T-cell (primary cell): Measurements from ENCODE around the gene MCTP1. TPM values are rescaled to one million over a fixed set of nuclear protein-coding genes. Genes with fewer than 3 reads are reported as not detected.

Experiments
- ATAC-seq, 4 experiments: fragments of 200-7000 bp in 3 of 4; fragments of 150-1000 bp in 1 of 4; cut with Tn5 transposase; replicated peaks in 1 of 4; 1 replicate in 3 of 4; 2 replicates in 1 of 4; pipeline ENCODE4 v1.10.0; 2021; ENCODE audit warnings: moderate library complexity in 3 of 4, mild to moderate bottlenecking in 2 of 4, moderate number of reproducible peaks in 1 of 4
- CTCF ChIA-PET, 2 donors: fragments of 300-600 bp; sonication (Branson Sonifier 250); formaldehyde crosslinking; loops; one replicate each; lab custom pipeline; 2022; ENCODE audit warnings: antibody characterized with exemption in 2 of 2; lab: Charles Lee
- POLR2A ChIA-PET, 2 donors: fragments of 300-600 bp; sonication (Branson Sonifier 250); formaldehyde crosslinking; loops; one replicate each; lab custom pipeline; 2022; ENCODE audit warnings: antibody characterized with exemption in 2 of 2; lab: Charles Lee
- DNase-seq, 35 experiments: peaks; one replicate each; pipeline versions ENCODE4 v3.0.0 to v3.0.0-alpha.2; 2013 to 2023
- H3K27ac ChIP-seq: one replicate; pipeline ENCODE4 v1.5.1; 2013; ENCODE audit warnings: low read length
- H3K27me3 ChIP-seq, 2 experiments: replicated peaks in 1 of 2; 1 replicate in 1 of 2; 2 replicates in 1 of 2; pipeline versions ENCODE4 v1.6.1 to v1.7.0; 2013; ENCODE audit warnings: low read length in 1 of 2, mixed read lengths in 1 of 2; ENCODE audit not compliant: control insufficient read depth in 2 of 2, insufficient read depth in 2 of 2; ENCODE audit errors: extremely low read depth in 1 of 2
- H3K36me3 ChIP-seq, 2 donors: 1 replicate in 1 of 2; 2 replicates in 1 of 2; pipeline versions ENCODE4 v1.6.1 to v1.7.0; 2013; ENCODE audit warnings: low read length in 1 of 2; ENCODE audit not compliant: control insufficient read depth in 2 of 2, insufficient read depth in 1 of 2; ENCODE audit errors: extremely low read depth in 1 of 2
- H3K4me1 ChIP-seq, 2 experiments: 1 replicate in 1 of 2; 2 replicates in 1 of 2; pipeline versions ENCODE4 v1.6.1 to v1.7.0; 2013; ENCODE audit warnings: low read length in 2 of 2, mixed read lengths in 1 of 2; ENCODE audit not compliant: insufficient read depth in 2 of 2, control insufficient read depth in 1 of 2; ENCODE audit errors: extremely low read depth in 1 of 2
- H3K4me3 ChIP-seq, 2 donors: 1 replicate in 1 of 2; 2 replicates in 1 of 2; pipeline versions ENCODE4 v1.5.1 to v1.7.0; 2013; ENCODE audit warnings: mild to moderate bottlenecking in 2 of 2, low read length in 1 of 2, moderate library complexity in 1 of 2; ENCODE audit not compliant: control insufficient read depth in 1 of 2; ENCODE audit errors: extremely low read depth in 1 of 2
- H3K9me3 ChIP-seq: 2 replicates; pipeline ENCODE4 v1.7.0; 2013
- H3K27ac Mint-ChIP-seq, 2 donors: one replicate each; pipeline ENCODE4 v1.8.0; 2020 to 2021; ENCODE audit warnings: mild to moderate bottlenecking in 2 of 2, mixed read lengths in 2 of 2
- H3K27me3 Mint-ChIP-seq, 2 donors: one replicate each; pipeline ENCODE4 v1.8.0; 2021 to 2022; ENCODE audit warnings: mixed read lengths in 2 of 2
- H3K36me3 Mint-ChIP-seq: one replicate; pipeline ENCODE4 v1.8.0; 2021; ENCODE audit warnings: mixed read lengths
- H3K4me1 Mint-ChIP-seq, 3 donors: one replicate each; pipeline ENCODE4 v1.8.0; 2020 to 2022; ENCODE audit warnings: mixed read lengths in 3 of 3, mild to moderate bottlenecking in 1 of 3
- H3K4me3 Mint-ChIP-seq, 3 donors: one replicate each; pipeline ENCODE4 v1.8.0; 2020 to 2022; ENCODE audit warnings: mild to moderate bottlenecking in 3 of 3, mixed read lengths in 3 of 3, moderate library complexity in 3 of 3
- H3K9me3 Mint-ChIP-seq, 3 donors: one replicate each; pipeline ENCODE4 v1.8.0; 2020 to 2022; ENCODE audit warnings: mixed read lengths in 3 of 3
- WGBS: methylation state at CpG from one replicate; pipeline ENCODE4 v1.1.5; 2013; ENCODE audit warnings: missing lambda C conversion rate; ENCODE audit not compliant: insufficient coverage; 5-methylcytosine and 5-hydroxymethylcytosine counted together
- total RNA-seq, 35 experiments: library from RNA in 6 of 35; stranded (reverse) in 6 of 35; fragments of 120-200 nt in 1 of 35; gene quantifications; one replicate each; pipeline versions ENCODE4 v1.2.1 to v1.2.4 and lab custom pipeline; 2013 to 2026

MCTP1 gene
- total RNA-seq, 5 donors from 2014 or later (not counting 1 experiment from before 2014, with no cell fraction given): 0.21 to 2.9 (median 1.7) TPM; not detected in 1

GRCh38 chr5:94751460-94751859, 533.4 kb downstream of the MCTP1 start:
- Mint-ChIP-seq H3K36me3 (no peaks in the 10 kb centered on the region), H3K4me3 (no peak overlapping the region), H3K4me1 (no peaks in the 10 kb centered on the region), H3K27ac (no peak overlapping the region), H3K27me3 (peaks cover 0 to 2% of the 10 kb centered on the region in 2 donors), H3K9me3 (no peaks in the 10 kb centered on the region)
- Histone ChIP-seq H3K27ac (no peak overlapping the region), H3K36me3 (no peaks in the 10 kb centered on the region), H3K9me3 (no peaks in the 10 kb centered on the region), H3K4me1 (no peaks in the 10 kb centered on the region), H3K27me3 (no peaks in the 10 kb centered on the region), H3K4me3 (no peak overlapping the region)
- no peak for DNase-seq
- POLR2A ChIA-PET: interaction anchor here in 1 of 2 donors (0.6 kb wide), 1 partner anchor 8 kb away, joined by 3 read pairs; no protein-coding TSS in a partner anchor
- WGBS: 93% methylated on average over 5 of the region's 9 CpGs
- no peak for ATAC-seq
- CTCF ChIA-PET: interaction anchor here in 1 of 2 donors (2.2 kb wide), 1 partner anchor 13 kb away, joined by 6 read pairs; no protein-coding TSS in a partner anchor

GRCh38 chr5:94750681-94751080, 534.2 kb downstream of the MCTP1 start:
- CTCF ChIA-PET: no interaction called here
- POLR2A ChIA-PET: no interaction called here

DNA sequence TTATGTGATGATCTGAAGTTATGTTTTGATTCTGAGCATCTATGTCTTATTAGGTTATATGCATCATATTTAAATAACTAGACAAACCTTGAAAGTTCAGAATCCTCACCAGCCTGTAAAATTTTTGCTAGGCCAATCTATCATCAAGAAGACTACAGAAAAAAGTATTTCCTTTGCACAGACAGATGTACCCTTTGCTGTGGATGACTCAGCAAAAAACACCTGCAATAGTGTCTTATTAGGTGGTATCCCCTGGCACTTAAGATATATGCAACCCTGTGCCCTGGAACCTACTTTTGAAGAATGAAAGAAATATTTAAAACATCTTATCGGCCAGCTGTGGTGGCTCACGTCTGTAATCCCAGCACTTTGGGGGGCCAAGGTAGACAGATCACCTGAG, 535.9 kb downstream of the MCTP1 start:
- ATAC-seq: no peak

More at GRCh38 chr5:94750681-94751080, 534.2 kb downstream of the MCTP1 start:
- Histone ChIP-seq H3K4me1 (no peaks in the 10 kb centered on the region), H3K9me3 (no peaks in the 10 kb centered on the region), H3K4me3 (no peak overlapping the region), H3K27me3 (no peaks in the 10 kb centered on the region), H3K27ac (no peak overlapping the region), H3K36me3 (no peaks in the 10 kb centered on the region)
- Mint-ChIP-seq H3K4me3 (no peak overlapping the region), H3K27ac (no peak overlapping the region), H3K36me3 (no peaks in the 10 kb centered on the region), H3K9me3 (no peaks in the 10 kb centered on the region), H3K4me1 (peaks cover 0 to 3% (median 0%) of the 10 kb centered on the region in 3 donors), H3K27me3 (peaks cover 0 to 2% of the 10 kb centered on the region in 2 donors)
- no peak for DNase-seq
- 98% methylated on average over 4 of the region's 4 CpGs for WGBS
- no peak for ATAC-seq

DNA sequence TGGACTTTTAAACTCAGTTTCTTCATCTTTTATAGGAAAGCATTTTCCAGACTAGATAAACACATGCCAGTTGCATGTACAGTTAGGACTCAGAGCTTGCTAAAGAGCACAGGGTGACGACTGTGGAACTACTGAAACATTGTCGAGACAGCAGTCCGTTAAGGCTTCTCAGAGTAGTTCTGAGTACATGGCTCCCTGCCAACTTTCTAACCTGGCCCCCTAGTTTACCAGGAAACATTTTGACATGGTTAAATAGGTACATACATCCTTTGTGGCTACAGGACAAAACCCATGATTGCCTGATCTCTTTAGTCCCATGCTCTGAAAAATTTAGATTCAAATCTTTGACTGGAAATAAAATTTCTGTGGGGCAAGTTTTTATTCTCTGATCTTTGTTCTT, 536.7 kb downstream of the MCTP1 start:
- no peaks in the 10 kb centered on the region for H3K9me3 Mint-ChIP-seq
- no peak overlapping the region for H3K4me3 Mint-ChIP-seq
- H3K27ac Mint-ChIP-seq: no peak overlapping the region
- Histone ChIP-seq H3K27me3 (peaks cover 0 to 11% of the 10 kb centered on the region in 2 experiments), H3K4me3 (no peak overlapping the region), H3K4me1 (no peaks in the 10 kb centered on the region), H3K36me3 (no peaks in the 10 kb centered on the region), H3K27ac (no peak overlapping the region), H3K9me3 (no peaks in the 10 kb centered on the region)
- CTCF ChIA-PET: interaction anchor here in 1 of 2 donors (1.6 kb wide), 1 partner anchor 10 kb away, joined by 5 read pairs; no protein-coding TSS in a partner anchor
- H3K27me3 Mint-ChIP-seq: peaks cover 0 to 5% of the 10 kb centered on the region in 2 donors
- peaks cover 0 to 3% (median 0%) of the 10 kb centered on the region in 3 donors for H3K4me1 Mint-ChIP-seq
- H3K36me3 Mint-ChIP-seq: no peaks in the 10 kb centered on the region
- ATAC-seq: no peak
- DNase-seq: no peak
- 73% methylated on average over 3 of the region's 3 CpGs for WGBS
- POLR2A ChIA-PET: no interaction called here

More for the DNA sequence above, 535.9 kb downstream of the MCTP1 start:
- H3K4me3 Mint-ChIP-seq: no peak overlapping the region
- Histone ChIP-seq H3K9me3 (no peaks in the 10 kb centered on the region), H3K27ac (no peak overlapping the region), H3K4me1 (no peaks in the 10 kb centered on the region), H3K27me3 (peaks cover 0 to 7% of the 10 kb centered on the region in 2 experiments), H3K36me3 (no peaks in the 10 kb centered on the region), H3K4me3 (no peak overlapping the region)
- ChIA-PET POLR2A (interaction anchor here (0.7 kb wide), 2 partner anchors 11 to 154 kb away, joined by 4 to 7 read pairs; no protein-coding TSS in a partner anchor), CTCF (interaction anchor here in 1 of 2 donors (1.0 kb wide), 1 partner anchor 11 kb away, joined by 4 read pairs; no protein-coding TSS in a partner anchor)
- no peaks in the 10 kb centered on the region for H3K9me3 Mint-ChIP-seq
- 100% methylated on average over 1 of the region's 2 CpGs for WGBS
- H3K36me3 Mint-ChIP-seq: no peaks in the 10 kb centered on the region
- peaks cover 0 to 2% of the 10 kb centered on the region in 2 donors for H3K27me3 Mint-ChIP-seq
- no peak for DNase-seq
- H3K4me1 Mint-ChIP-seq: peaks cover 0 to 3% (median 0%) of the 10 kb centered on the region in 3 donors
- H3K27ac Mint-ChIP-seq: no peak overlapping the region

- no peaks in the 10 kb centered on the region for H3K9me3 Mint-ChIP-seq
- 93% methylated on average over 3 of the region's 4 CpGs for WGBS
- ChIA-PET POLR2A (no interaction called here), CTCF (interaction anchor here (0.7 to 1.6 kb wide), 2 partner anchors 9 kb away, joined by 4 to 5 read pairs; no protein-coding TSS in a partner anchor)
- H3K36me3 Mint-ChIP-seq: no peaks in the 10 kb centered on the region
- Histone ChIP-seq H3K4me3 (no peak overlapping the region), H3K9me3 (no peaks in the 10 kb centered on the region), H3K27ac (no peak overlapping the region), H3K36me3 (no peaks in the 10 kb centered on the region), H3K4me1 (no peaks in the 10 kb centered on the region), H3K27me3 (peaks cover 0 to 11% of the 10 kb centered on the region in 2 experiments)
- no peak for DNase-seq
- no peak overlapping the region for H3K4me3 Mint-ChIP-seq
- no peak for ATAC-seq
- H3K27me3 Mint-ChIP-seq: peaks cover 0 to 6% of the 10 kb centered on the region in 2 donors
- peaks cover 0 to 3% (median 0%) of the 10 kb centered on the region in 3 donors for H3K4me1 Mint-ChIP-seq
- H3K27ac Mint-ChIP-seq: no peak overlapping the region
Measured at GRCh38 chr5:94747371-94747770, 537.5 kb downstream of the MCTP1 start.

GRCh38 chr5:94746731-94747124, 538.2 kb downstream of the MCTP1 start:
- H3K36me3 ChIP-seq: no peaks in the 10 kb centered on the region
- POLR2A ChIA-PET: no interaction called here
- CTCF ChIA-PET: interaction anchor here in 1 of 2 donors (0.7 kb wide), 1 partner anchor 9 kb away, joined by 4 read pairs; no protein-coding TSS in a partner anchor
- Mint-ChIP-seq H3K4me3 (no peak overlapping the region), H3K27me3 (peaks cover 0 to 6% of the 10 kb centered on the region in 2 donors), H3K9me3 (no peaks in the 10 kb centered on the region), H3K36me3 (no peaks in the 10 kb centered on the region), H3K27ac (no peak overlapping the region), H3K4me1 (peaks cover 0 to 3% (median 0%) of the 10 kb centered on the region in 3 donors)
- H3K4me3 ChIP-seq: no peak overlapping the region
- H3K27ac ChIP-seq: no peak overlapping the region
- H3K27me3 ChIP-seq: peaks cover 0 to 11% of the 10 kb centered on the region in 2 experiments
- ATAC-seq (no peak), DNase-seq (no peak)
- no peaks in the 10 kb centered on the region for H3K4me1 ChIP-seq
- WGBS: 100% methylated on average over 1 of the region's 1 CpG
- no peaks in the 10 kb centered on the region for H3K9me3 ChIP-seq
